Medulla oblongata (tissue), 1 donor: ENCODE data around the gene GPC5.
A peak's percentile ranks its signal among the peaks of the same experiment; 100 is the strongest.
"Not testable (repeated sequence)": the region's sequence is repeated elsewhere in the genome, so short reads cannot be mapped to it uniquely, and the experiment has no call there.

Source experiments
- DNase-seq: peaks from one replicate; pipeline ENCODE4 v3.0.0-alpha.2; 2015; ENCODE audit errors: extremely low spot score

Gene GPC5

DNA sequence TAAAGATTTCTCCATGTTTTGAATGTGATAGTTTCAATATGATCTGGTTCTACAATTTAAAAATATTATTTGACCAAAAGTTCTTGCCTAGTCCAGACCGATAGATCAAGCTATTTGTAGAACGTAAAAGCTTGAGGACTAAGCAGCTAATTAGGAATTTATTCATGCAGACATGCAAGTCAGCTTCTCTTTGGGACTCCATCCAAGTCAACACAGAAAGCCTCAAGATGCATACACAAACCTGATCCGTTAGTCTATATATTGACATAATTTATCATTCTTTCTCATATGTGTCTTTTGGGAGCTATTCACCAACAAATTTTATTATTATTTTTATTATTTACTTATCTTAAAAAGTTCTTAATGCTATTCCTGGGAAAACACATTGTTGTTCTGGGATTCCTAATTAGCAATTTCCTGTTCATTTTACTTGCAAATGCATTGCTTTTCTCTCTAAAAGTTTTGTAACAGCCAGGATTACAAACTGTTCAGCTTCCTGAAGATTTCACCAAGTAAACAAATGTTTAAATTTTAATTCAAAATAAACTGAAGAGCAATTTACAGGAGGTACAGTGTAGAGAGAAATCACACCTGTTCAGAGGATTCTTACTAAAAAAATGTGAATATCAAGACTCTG lies 375.3 kb downstream of the GPC5 start:
- DNase-seq: no peak

DNA sequence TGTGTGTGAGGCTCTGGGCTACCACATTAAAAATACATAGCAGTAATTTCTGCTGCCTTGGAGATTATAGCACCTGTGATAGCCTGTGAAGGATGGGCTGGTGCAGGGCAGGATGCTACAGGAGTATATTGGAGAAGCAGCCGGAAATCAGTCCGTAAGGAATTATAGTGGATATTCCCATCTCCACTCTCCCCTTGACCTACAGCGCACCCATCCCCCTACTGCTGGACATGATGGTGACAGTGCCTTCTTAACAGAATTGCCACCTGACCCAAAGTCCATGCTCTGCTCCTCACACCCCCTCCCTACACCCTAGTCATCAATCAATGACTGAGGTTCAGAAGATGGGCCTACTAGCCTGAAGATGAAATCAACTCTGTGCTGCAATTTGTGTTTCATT lies 376.0 kb downstream of the GPC5 start:
- no peak for DNase-seq

DNA sequence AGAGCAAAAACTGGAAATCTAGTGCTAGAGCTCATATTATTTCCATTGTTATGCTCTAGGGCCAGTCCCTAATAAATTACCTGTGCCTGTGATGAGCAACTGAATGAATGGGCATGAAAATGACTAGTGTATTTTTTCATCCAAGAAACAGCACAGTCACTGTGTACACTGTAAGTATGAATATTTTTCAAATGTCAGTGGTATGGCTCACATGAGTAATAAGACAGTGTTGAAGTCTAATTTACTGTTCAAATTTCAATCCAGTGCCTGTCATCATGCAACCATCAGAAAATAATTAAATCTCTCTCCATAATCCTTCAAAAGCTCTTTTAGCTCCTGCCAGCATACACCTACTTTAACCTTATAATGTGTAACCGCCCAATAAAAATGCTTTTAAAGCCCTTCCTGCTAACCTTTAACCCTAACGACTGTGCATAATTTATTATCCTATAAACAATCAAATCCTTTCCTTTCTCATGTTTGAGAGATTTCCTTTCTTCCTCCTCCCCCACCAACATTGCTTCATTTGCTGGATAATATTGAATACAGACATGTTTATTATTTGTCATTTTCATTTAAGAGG lies 378.3 kb downstream of the GPC5 start:
- no peak for DNase-seq

DNA sequence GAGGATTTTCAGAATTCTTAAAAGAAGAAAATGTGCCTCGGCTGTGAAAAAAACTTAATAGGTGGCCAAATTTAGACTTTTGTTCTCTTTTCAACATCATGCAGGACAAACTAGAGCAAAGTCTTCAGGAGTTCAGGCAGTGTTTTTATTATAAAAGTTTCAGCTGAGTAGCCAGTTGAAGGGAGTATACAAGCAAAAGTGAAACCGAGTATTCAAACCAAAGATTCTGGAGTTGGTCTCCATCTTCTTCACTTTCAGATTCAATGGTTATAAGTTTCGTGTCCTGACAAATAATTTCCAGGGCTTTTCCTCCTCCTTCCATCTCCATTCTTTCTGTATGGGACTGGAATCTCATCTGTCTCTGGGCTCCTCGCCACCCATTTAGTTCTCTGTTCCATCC lies 379.7 kb downstream of the GPC5 start:
- DNase-seq: no peak

DNA sequence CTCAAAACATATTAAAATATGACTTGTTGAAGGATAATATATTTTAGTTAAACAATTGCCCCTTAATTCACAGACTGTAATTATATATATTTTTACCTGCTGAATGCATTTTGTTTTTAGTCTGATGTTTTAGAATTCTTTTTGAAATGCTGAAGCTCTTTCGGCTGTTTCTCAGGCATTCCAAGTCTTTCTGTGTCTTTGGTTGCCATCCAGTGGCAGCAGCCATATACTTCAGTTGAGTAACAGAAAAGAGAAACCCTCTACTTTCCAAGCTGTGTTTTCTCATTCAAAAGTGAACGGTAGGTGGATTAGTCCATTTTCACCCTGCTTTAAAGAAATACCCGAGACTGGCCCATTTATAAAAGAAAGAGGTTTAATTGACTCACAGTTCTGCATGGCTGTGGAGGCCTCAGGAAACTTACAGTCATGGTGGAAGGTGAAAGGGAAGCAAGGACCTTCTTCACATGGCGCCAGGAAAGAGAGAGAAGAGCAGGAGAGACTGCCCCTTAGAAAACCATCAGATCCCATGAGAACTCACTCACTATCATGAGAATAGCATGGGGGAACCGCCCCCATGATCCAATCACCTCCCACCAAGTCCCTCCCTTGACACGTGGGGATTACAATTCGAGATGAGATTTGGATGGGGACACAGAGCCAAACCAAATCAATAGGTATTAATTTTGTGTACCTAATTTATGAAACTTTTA lies 383.7 kb downstream of the GPC5 start:
- peak; percentile 54 for DNase-seq

DNA sequence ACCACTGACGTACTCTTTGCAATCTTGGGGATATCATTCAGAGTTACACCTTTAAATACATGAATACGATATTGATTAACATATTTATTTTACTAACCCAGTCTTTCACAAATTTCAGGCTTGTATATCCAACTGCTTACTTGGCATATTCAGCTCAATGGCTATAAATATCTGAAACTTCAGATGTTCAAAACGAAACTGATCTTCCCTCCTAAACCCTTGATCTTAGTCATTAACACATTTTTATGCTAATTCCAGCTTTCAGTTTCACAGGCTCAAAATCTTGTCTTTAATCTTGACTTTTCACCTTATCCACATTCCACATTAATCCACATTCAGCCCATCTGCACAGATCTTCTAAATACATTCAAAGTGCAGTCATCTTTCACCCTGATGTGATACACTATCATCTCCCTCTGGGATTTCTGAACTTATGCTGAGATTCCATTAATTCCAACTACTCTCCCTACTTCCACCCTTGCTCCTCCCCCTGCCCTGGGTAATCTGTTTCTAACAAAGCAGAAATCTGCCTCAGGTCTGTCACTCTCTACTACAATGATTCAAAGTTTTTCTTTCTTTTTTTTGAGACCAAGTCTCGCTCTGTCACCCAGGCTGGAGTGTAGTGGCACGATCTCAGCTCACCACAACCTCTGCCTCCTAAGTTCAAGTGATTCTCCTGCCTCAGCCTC lies 387.2 kb downstream of the GPC5 start:
- no peak for DNase-seq

DNA sequence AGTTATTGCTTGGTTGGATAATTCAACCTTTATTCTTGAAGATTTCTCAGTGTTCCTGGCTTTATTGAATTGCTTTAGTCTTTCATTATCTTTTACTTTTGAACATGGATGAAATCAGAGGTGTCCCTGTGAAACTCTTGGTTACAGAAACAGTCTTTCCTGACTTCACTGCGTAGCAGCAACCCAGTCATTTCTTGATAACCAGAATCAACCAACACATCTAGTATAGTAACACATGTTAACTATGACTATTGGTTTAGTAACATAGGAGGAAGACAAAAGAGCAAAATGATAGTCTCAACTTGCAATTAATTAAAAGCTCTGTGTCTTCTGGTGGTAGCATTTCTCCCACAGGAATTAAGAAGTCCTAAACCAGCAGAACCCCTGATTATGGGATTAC lies 393.6 kb downstream of the GPC5 start:
- DNase-seq: no peak

DNA sequence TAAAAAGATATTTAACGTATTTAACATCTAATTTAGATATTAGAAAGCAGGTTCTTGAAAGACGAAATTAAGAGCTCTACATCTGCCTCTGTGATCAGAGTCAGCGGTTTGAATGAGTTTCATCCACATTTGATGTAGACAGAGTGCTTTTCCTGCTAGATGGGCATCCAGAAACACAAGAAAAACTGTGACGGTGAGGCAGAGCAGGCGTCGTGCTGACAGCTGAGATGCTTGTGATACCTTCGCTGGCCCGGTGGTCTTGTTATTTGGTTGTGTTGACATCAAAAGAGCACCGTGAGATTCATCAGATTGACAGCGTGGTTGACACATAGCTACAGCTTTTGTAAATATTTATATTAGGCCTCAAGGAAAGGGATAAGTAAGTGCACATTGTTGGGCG lies 399.1 kb downstream of the GPC5 start:
- no peak for DNase-seq

DNA sequence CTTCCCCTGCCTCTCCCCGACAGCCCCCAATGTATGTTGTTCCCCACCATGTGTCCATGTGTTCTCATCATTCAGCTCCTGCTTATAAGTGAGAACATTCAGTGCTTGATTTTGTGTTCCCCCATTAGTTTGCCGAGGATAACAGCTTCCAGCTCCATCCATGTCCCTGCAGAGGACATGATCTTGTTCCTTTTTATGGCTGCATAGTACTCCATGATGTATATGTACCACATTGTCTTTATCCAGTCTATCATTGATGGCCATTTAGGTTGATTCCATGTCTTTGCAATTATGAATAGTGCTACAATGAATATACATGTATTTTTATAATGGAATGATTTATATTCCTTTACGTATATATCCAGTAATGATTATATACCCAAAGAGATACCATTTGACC lies 399.9 kb downstream of the GPC5 start:
- not testable (repeated sequence) for DNase-seq

DNA sequence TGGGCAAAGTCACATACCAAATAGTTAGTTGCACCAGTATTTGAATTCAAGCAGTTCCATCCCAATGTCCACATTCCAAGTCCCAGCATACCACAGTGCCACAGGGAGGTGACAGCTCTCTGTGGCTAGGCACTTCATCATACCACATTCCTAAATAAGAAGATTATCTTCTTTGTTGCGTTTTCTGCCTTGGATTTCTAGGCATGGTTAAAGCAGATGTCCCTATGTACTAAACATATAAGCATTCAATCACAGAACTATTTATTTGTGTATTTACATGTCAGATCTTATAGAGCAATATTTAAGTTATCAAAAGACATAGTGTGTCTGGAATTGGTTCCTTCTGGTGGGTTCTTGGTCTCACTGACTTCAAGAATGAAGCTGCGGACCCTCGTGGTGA lies 403.4 kb downstream of the GPC5 start:
- DNase-seq: not testable (repeated sequence)

DNA sequence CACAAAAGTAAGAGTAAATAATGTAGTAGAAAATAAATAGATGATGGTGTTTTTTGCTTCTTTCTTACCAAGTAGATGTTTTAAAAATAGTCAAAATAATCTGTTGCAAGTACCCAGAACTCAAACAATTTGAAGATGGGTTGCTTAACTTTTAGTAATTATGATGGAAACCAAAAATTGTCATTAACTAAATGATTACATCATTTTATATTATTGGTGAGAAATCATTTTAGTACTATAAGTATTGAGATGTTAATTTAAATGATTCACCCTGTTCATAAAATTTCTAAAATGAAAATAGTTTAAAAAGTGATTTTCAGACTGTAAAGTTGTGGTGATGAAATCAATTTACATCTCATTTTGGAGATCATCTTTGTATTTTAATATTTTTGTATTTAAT lies 404.5 kb downstream of the GPC5 start:
- no peak for DNase-seq

DNA sequence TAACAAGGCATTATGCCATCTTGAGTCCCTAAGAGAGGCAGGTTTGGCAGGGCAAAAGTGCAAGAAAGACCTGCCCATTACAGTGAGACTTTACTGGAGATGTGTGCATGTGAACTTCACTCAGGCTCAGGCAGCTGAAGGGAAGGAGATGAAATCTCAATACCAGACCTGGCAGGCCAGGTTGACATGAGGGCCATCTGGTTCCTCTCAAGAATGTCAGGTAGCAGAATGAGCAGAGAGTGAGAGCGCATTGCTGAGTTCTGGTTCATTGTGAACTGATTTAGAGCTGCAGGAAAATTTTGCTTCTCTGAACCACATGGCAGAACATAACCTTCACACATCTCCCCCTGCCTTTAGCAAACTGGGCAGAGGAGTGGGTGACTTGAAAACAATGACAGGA lies 406.3 kb downstream of the GPC5 start:
- DNase-seq: no peak

DNA sequence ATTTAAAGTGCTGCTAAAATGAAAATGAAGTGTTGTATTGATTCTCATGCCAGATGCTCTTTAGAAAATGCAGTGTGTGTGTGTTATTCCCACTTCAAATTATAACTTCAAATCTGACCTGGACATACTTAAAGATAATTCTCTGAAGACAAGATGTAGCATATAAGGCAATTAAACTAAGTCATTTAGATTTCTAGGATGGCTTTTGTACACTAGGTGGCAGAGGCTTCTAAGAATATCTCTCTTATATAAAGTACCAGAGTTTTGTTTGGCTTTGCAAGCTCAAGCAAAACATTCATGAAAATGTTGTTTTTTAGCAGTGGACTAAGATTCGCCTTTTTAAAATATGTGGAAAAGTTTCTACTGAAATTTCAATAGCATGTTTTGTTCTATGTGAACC lies 407.2 kb downstream of the GPC5 start:
- no peak for DNase-seq

DNA sequence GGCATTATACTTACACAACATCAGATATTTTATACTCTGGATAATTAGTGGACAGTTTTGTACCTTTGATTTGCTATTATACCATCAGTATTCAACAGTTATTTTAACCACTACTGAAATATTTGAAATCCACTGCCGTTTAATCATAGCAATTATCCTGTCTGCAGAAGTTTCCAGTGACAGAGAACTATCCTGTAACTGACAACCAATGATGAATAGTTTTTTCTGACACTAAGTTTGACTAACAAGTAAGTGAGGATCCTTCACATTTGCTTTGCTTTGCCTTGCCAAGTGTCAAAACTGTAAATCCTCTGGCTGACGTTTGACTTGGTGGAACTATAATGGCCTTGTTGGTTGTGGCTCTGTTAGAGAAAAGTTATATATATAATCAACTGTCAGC lies 410.7 kb downstream of the GPC5 start:
- DNase-seq: no peak

DNA sequence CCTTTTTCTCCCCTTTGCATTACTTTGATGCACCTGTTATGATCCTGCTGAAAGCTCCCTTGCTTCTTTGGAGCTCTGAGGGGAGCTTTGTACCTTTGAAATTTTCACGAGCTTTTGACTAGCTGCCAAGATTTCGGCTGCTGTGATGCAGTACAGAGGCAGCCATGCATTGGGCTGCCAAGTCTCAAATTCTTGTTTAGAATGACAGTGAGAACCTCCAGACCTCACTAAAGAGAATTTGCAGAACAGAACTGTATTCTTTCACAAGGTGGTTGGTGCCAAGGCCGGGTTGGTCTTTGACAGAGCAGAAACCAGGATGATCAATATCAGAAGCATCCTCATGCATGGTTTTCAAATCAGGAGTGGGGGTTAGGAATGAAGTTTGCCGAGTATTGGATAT lies 414.8 kb downstream of the GPC5 start:
- no peak for DNase-seq

DNA sequence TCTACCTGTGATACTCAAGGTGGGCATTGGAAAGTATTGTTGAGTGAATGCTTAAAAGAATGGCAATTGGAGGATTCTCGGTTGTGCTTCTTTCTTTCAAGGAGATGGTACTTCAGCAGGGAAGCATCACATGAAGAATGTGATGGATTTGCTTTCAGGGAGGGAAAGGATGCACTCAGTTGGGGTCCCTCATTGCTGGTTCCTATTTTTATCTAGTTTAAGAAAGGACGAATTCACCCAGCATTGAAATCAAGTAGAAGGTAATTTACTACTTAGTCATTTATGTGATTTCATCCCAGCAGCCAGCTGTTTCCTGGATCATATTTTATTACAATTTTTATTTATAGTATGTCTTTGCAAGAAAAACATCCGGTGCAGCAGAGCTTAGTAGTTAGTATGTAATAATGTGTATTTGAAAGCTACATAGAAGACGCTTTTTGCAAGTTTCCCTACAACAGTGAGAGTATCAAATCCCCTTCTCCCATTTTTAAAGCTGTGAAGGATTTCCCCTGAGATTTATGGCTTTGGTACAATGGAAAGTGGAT lies 417.9 kb downstream of the GPC5 start:
- no peak for DNase-seq

DNA sequence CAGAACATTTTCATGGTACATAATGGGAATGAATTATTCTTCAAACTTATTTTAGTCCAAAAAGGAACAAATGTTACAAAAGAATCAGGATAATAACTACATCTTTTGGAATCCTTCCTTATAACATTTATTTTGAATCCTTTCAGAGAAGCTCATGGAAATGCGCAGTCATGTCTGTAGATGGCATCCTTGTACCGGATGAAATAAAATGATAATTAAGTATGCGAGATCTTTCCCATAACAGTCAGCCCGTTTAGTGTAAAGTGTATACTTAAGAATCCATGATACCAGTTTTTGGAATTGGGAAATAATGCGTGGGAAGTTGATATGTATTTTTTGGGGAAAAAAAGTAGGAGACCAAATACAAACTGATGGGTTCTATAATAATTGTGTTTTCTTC lies 418.8 kb downstream of the GPC5 start:
- DNase-seq: peak; percentile 37

DNA sequence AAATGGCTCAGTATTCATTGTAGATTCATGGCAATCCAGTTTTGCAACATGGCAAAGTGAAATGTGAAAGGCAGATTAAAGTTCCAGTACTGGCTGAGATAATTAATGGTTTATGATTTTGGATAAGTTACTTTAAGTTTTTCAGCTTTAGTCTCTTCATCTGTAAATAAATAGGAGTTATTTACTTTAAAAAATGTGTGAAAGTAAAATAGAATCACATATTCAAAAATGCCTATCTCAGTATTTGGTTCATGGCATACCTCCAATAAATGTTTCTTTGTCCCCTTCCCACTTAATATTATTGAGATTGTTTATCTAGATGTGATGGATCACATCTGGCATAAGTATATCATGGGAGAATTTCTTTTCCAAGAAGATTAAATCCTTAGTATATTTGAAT lies 426.0 kb downstream of the GPC5 start:
- no peak for DNase-seq

DNA sequence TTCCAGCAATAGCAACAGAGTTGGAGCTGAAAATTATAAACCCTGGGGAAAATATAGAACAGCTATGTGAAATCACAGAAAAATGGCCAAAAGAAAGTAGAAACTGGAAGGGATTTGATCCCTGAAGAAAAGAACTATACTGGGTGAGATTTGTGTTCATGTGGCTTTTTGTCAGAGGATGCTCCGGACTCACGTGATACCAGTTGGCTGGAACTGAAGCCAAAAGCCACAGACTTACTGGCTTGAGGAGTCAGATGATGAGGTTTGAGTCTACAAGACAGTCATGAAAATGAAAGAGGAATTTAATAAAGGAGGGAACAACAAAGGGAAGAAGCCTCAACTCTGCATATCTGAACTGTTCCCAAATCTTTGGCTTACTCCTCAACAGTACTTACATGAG lies 427.1 kb downstream of the GPC5 start:
- no peak for DNase-seq

DNA sequence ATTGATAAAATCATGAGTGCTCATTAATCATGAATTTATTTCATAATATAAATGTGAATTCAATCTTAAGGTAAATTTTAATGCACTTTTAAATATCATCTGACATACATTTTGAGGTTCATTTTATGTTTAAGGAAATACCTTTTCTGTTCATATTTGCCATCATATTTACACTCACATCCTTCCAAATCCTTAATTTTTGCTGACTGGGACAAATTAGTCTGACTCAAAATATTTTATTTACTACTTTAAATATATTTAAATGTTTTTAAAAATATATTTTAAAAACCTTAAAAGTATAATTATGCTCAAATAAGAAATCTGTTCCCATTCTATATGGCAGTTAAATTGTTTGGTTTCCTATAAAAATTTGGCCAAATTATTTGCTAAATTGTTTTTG lies 438.1 kb downstream of the GPC5 start:
- no peak for DNase-seq

DNA sequence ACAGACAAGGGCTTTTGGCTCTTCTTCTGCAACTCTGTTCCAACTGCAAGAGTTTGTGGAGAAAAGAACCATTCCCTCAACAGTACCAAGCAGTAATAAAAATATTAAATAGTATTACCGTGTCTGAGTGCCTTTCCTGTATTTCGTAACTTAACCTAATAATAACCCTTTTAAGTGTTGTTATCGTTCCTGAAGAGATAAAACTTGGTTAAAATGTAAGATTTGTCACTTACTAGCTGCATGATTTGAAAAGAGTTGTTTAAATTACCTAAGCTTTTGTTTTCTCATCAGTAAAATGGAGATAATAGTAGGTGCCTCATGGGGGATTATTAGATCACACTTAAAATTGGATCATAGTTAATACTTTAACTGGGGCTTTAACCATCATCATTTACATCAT lies 447.2 kb downstream of the GPC5 start:
- no peak for DNase-seq

DNA sequence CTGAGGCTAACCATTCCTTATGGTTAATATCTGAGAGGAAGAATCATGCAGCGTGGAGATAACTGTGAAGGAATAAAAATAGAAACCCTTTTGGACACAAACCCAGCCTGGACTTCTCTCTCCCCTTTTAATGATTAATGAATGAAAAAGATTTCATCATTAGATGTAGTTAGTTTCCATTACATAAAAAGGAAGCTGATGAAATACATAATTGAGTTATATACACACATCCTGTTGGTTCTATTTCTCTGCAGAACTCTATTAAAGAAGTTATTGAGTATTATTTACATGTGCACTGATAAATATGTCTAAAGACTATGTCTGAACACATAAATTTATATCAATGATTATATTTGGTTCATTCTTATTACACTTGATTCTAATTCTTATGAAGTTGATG lies 465.3 kb downstream of the GPC5 start:
- no peak for DNase-seq

DNA sequence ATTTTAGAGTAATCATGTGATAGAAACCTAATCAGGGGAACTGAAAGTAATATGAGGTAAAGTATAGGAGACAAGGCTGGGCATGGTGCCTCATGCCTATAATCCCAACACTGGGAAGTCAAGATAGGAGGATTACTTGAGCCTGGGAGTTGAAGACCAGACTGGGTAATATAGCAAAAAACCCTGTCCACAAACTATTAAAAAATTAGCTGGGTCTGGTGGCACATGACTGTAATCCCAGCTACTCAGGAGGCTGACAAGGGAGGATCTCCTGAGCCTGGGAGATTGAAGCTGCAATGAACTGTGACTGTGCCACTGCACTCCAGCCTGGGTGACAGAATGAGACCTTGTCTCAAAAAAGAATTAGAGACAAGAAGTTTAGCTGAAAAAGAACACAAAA lies 469.9 kb downstream of the GPC5 start:
- no peak for DNase-seq
